SK-N-SH (cell line): ENCODE measurements around the gene ARMH4. TPM values are rescaled to one million over a fixed set of nuclear protein-coding genes. Genes with fewer than 3 reads are reported as not detected.
"Not testable (repeated sequence)": the region's sequence is repeated elsewhere in the genome, so short reads cannot be mapped to it uniquely, and the experiment has no call there.

Experiments
- CTCF ChIA-PET: fragments of 300-600, 350-600 bp; formaldehyde crosslinking; extraction: SDS; loops from one replicate; lab custom pipeline; 2021; lab: Yijun Ruan, JAX
- POLR2A ChIA-PET: fragments of 350-600 bp; sonication (Branson Sonifier 250); formaldehyde crosslinking; extraction: SDS; loops from one replicate; lab custom pipeline; 2020; ENCODE audit warnings: antibody characterized with exemption, inconsistent platforms; lab: Yijun Ruan, JAX
- DNase-seq: peaks from one replicate; pipeline ENCODE4 v3.0.0; 2012
- H2AFZ ChIP-seq: fragments of 200-600 bp; sonication (generic); 2 replicates; pipeline ENCODE4 v1.8.1; 2016; ENCODE audit warnings: antibody characterized with exemption, mild to moderate bottlenecking, low read depth
- H3F3A ChIP-seq: fragments of 200-600 bp; sonication (generic); replicated peaks from 2 replicates; pipeline ENCODE3; 2016; ENCODE audit warnings: antibody characterized with exemption, mild to moderate bottlenecking; ENCODE audit not compliant: insufficient read depth
- H3K27ac ChIP-seq, 2 experiments: fragments of 200-500 bp in 1 of 2; fragments of 200-600 bp in 1 of 2; sonication (Bioruptor generic) in 1 of 2; sonication (generic), shearing (Covaris generic) in 1 of 2; 2 replicates each; pipeline versions ENCODE4 v1.5.1 to v1.6.1; 2014 to 2016; ENCODE audit warnings: low read depth in 2 of 2, inconsistent platforms in 1 of 2, low read length in 1 of 2, mild to moderate bottlenecking in 1 of 2, mixed read lengths in 1 of 2
- H3K27me3 ChIP-seq: fragments of 200-600 bp; sonication (generic), shearing (Covaris generic); 2 replicates; pipeline ENCODE4 v1.6.1; 2016; ENCODE audit warnings: mixed run types; ENCODE audit not compliant: insufficient read depth
- H3K36me3 ChIP-seq, 2 experiments: fragments of 200-500 bp in 1 of 2; fragments of 200-600 bp in 1 of 2; sonication (Bioruptor generic) in 1 of 2; sonication (generic) in 1 of 2; replicated peaks in 1 of 2; 2 replicates each; pipeline versions ENCODE3 to v1.5.1; 2014 to 2016; ENCODE audit warnings: low read length in 1 of 2, mild to moderate bottlenecking in 1 of 2; ENCODE audit not compliant: insufficient read depth in 2 of 2, control insufficient read depth in 1 of 2
- H3K4me1 ChIP-seq, 2 experiments: fragments of 200-500 bp in 1 of 2; fragments of 200-600 bp in 1 of 2; sonication (Bioruptor generic) in 1 of 2; sonication (generic), shearing (Covaris generic) in 1 of 2; 2 replicates each; pipeline versions ENCODE4 v1.5.1 to v1.6.1; 2014 to 2016; ENCODE audit warnings: low read depth in 1 of 2, low read length in 1 of 2, mixed run types in 1 of 2; ENCODE audit not compliant: insufficient read depth in 2 of 2, control insufficient read depth in 1 of 2
- H3K4me2 ChIP-seq: fragments of 200-600 bp; sonication (generic), shearing (Covaris generic); 2 replicates; pipeline ENCODE4 v1.6.1; 2017; ENCODE audit warnings: mixed run types
- H3K4me3 ChIP-seq, 2 experiments: fragments of 200-500 bp in 1 of 2; fragments of 200-600 bp in 1 of 2; sonication (Bioruptor generic) in 1 of 2; sonication (generic), shearing (Covaris generic) in 1 of 2; 2 replicates each; pipeline versions ENCODE4 v1.5.1 to v1.8.1; 2014 to 2016; ENCODE audit warnings: low read depth in 2 of 2, inconsistent platforms in 1 of 2, low read length in 1 of 2, mild to moderate bottlenecking in 1 of 2, mixed read lengths in 1 of 2, moderate library complexity in 1 of 2
- H3K79me2 ChIP-seq: fragments of 200-600 bp; sonication (generic); 2 replicates; pipeline ENCODE4 v1.8.1; 2017; ENCODE audit warnings: mild to moderate bottlenecking; ENCODE audit not compliant: insufficient read depth
- H3K9ac ChIP-seq: fragments of 200-600 bp; sonication (generic); 2 replicates; pipeline ENCODE4 v1.6.1; 2017; ENCODE audit warnings: mixed run types
- H3K9me2 ChIP-seq: fragments of 200-600 bp; sonication (generic); 2 replicates; pipeline ENCODE4 v1.6.1; 2017; ENCODE audit warnings: mixed run types
- H3K9me3 ChIP-seq: fragments of 200-600 bp; sonication (generic); 2 replicates; pipeline ENCODE4 v1.6.1; 2017; ENCODE audit warnings: mixed run types, mild to moderate bottlenecking, moderate library complexity
- H4K20me1 ChIP-seq: fragments of 200-600 bp; sonication (generic); 2 replicates; pipeline ENCODE4 v1.6.1; 2017; ENCODE audit warnings: mild to moderate bottlenecking, mixed run types; ENCODE audit not compliant: insufficient read depth
- CHD2 ChIP-seq: fragments of 150-350 bp; IDR thresholded peaks from 2 replicates; pipeline ENCODE4 v1.6.1; 2018; ENCODE audit warnings: low read length; ENCODE audit not compliant: partially characterized antibody
- EP300 ChIP-seq, 2 experiments: IDR thresholded peaks; 2 replicates each; pipeline versions ENCODE4 v1.4.0 to v1.6.1; 2012; ENCODE audit warnings: borderline replicate concordance in 1 of 2, low read depth in 1 of 2, low read length in 1 of 2
- FOXJ3 ChIP-seq: sonication (generic); formaldehyde crosslinking; IDR thresholded peaks from 2 replicates; pipeline ENCODE4 v1.5.1; 2020; ENCODE audit warnings: mild to moderate bottlenecking, missing genetic modification reagents
- GATA2 ChIP-seq: sonication (generic); formaldehyde crosslinking; IDR thresholded peaks from 2 replicates; pipeline ENCODE4 v1.5.0; 2020; ENCODE audit warnings: mild to moderate bottlenecking, missing genetic modification reagents
- JUND ChIP-seq: IDR thresholded peaks from 2 replicates; pipeline ENCODE4 v1.4.0; 2012
- NRF1 ChIP-seq: IDR thresholded peaks from 2 replicates; pipeline ENCODE4 v1.6.1; 2012; ENCODE audit warnings: low read depth, mild to moderate bottlenecking, low read length
- RAD21 ChIP-seq: IDR thresholded peaks from 2 replicates; pipeline ENCODE4 v1.6.1; 2012; ENCODE audit warnings: mild to moderate bottlenecking, low read length
- RFX5 ChIP-seq: IDR thresholded peaks from 2 replicates; pipeline ENCODE4 v1.6.1; 2012; ENCODE audit warnings: mild to moderate bottlenecking, improper control_type of control experiment, low read length
- RXRA ChIP-seq: IDR thresholded peaks from 2 replicates; pipeline ENCODE4 v1.4.0; 2012; ENCODE audit warnings: low read depth, mild to moderate bottlenecking, borderline replicate concordance
- SIN3A ChIP-seq: IDR thresholded peaks from 2 replicates; pipeline ENCODE4 v1.6.1; 2012; ENCODE audit warnings: low read depth, mild to moderate bottlenecking, low read length, moderate library complexity, borderline replicate concordance
- TAF1 ChIP-seq: IDR thresholded peaks from 2 replicates; pipeline ENCODE4 v1.6.1; 2012; ENCODE audit warnings: low read depth, mild to moderate bottlenecking, low read length, moderate library complexity, borderline replicate concordance
- TCF12 ChIP-seq: IDR thresholded peaks from 2 replicates; pipeline ENCODE4 v1.4.0; 2012
- YY1 ChIP-seq: IDR thresholded peaks from 2 replicates; pipeline ENCODE4 v1.4.0; 2012; ENCODE audit warnings: low read depth, mild to moderate bottlenecking
- ZBTB33 ChIP-seq: IDR thresholded peaks from 2 replicates; pipeline ENCODE4 v1.4.0; 2012; ENCODE audit warnings: low read depth, borderline replicate concordance
- WGBS: methylation state at CpG from one replicate; pipeline ENCODE4 v1.1.6; 2017; ENCODE audit warnings: low lambda C conversion rate; 5-methylcytosine and 5-hydroxymethylcytosine counted together
- polyA plus RNA-seq, 3 experiments: library from polyadenylated mRNA; depleted of rRNA; stranded (reverse); fragments of >200 nt; gene quantifications; 2 replicates each; pipeline ENCODE4 v1.2.3, GENCODE V29; 2012
- TF ChIP-seq, protein P1 (sequence below): fragments of 150-350 bp; IDR thresholded peaks from 2 replicates; pipeline ENCODE4 v1.6.1; 2016; ENCODE audit warnings: mild to moderate bottlenecking, low read depth, low read length
- TF ChIP-seq, protein P2 (sequence below): IDR thresholded peaks from 2 replicates; pipeline ENCODE4 v1.4.0; 2012; ENCODE audit warnings: low read depth, borderline replicate concordance

Gene ARMH4
- polyA plus RNA-seq, 1 of the 3 experiments (the other 2 are of a cell fraction): 0.39 TPM

DNA sequence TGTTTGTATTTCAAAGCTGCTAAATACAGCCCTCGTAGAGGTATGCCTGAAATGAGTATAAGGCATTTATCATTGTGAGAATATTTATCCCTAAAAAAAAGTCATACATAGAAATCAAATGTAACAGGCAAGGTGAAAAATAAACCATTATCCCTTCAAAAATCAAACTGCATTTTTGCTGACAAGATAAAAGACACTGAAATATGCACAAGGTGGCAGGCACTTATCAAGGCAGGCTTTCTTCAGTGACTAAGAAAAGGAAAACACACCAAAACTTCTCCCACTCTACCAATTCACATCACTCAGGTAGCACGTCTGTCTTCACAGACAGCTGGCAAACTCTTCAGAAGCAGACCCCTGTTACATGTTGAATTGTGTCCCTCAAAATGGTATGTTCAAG, 23.6 kb downstream of the ARMH4 start:
- no peaks in the 10 kb centered on the region for H3K36me3 ChIP-seq
- H3K4me2 ChIP-seq: no peak overlapping the region
- ChIA-PET POLR2A (no interaction called here), CTCF (interaction anchor here (1.5 kb wide), 1 partner anchor 19 kb away, joined by 4 read pairs; no protein-coding TSS in a partner anchor)
- H3K4me1 ChIP-seq: no peaks in the 10 kb centered on the region
- no peaks in the 10 kb centered on the region for H3K9me2 ChIP-seq
- H4K20me1 ChIP-seq: no peaks in the 10 kb centered on the region
- no peak overlapping the region for H3K9ac ChIP-seq
- no peak for DNase-seq
- H3K4me3 ChIP-seq: no peak overlapping the region
- no peaks in the 10 kb centered on the region for H3K9me3 ChIP-seq
- H3K79me2 ChIP-seq: no peaks in the 10 kb centered on the region
- H3K27ac ChIP-seq: no peak overlapping the region
- H3K27me3 ChIP-seq: no peaks in the 10 kb centered on the region; the same call in 1 of the 2 replicates
- no peaks in the 10 kb centered on the region for H3F3A ChIP-seq
- no peak overlapping the region for H2AFZ ChIP-seq
- TF ChIP-seq CHD2 (no peak), FOXJ3 (CRISPR knock-in tag) (no peak), RAD21 (no peak), NRF1 (no peak), GATA2 (CRISPR knock-in tag) (no peak), YY1 (no peak), SIN3A (no peak), TAF1 (no peak), ZBTB33 (no peak), TCF12 (no peak), RXRA (no peak), RFX5 (no peak), JUND (no peak), EP300 (IDR thresholded peaks at IDR 0.05; ENCODE audit: borderline replicate concordance in 1 of 2, low read depth in 1 of 2, low read length in 1 of 2) (no peak)
- TF ChIP-seq, protein P1, sequence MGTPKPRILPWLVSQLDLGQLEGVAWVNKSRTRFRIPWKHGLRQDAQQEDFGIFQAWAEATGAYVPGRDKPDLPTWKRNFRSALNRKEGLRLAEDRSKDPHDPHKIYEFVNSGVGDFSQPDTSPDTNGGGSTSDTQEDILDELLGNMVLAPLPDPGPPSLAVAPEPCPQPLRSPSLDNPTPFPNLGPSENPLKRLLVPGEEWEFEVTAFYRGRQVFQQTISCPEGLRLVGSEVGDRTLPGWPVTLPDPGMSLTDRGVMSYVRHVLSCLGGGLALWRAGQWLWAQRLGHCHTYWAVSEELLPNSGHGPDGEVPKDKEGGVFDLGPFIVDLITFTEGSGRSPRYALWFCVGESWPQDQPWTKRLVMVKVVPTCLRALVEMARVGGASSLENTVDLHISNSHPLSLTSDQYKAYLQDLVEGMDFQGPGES: no peak
- TF ChIP-seq, protein P2, sequence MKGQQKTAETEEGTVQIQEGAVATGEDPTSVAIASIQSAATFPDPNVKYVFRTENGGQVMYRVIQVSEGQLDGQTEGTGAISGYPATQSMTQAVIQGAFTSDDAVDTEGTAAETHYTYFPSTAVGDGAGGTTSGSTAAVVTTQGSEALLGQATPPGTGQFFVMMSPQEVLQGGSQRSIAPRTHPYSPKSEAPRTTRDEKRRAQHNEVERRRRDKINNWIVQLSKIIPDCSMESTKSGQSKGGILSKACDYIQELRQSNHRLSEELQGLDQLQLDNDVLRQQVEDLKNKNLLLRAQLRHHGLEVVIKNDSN: no peak
- WGBS: 21% methylated on average over 2 of the region's 2 CpGs

DNA sequence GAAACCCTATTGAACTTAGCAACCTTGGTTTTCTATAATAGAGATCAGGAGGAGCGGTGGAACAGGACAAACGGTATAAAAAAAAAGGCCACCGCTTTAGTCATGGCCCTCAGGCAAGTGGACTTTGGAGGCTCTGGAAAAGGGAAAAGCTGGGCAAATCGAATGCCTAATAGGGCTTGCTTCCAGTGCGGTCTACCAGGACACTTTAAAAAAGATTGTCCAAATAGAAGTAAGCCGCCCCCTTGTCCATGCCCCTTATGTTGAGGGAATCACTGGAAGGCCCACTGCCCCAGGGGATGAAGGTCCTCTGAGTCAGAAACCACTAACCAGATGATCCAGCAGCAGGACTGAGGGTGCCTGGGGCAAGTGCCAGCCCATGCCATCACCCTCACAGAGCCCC, 29.5 kb downstream of the ARMH4 start:
- H3K9ac ChIP-seq, H3F3A ChIP-seq, H3K27ac ChIP-seq, CTCF ChIA-PET, H3K27me3 ChIP-seq, H3K9me2 ChIP-seq, DNase-seq, H3K4me3 ChIP-seq, H4K20me1 ChIP-seq, H2AFZ ChIP-seq, H3K4me1 ChIP-seq, POLR2A ChIA-PET, H3K79me2 ChIP-seq, H3K36me3 ChIP-seq, H3K4me2 ChIP-seq, H3K9me3 ChIP-seq: not testable (repeated sequence)
- 55% methylated on average over 6 of the region's 6 CpGs for WGBS
